ENCODE measurements around the gene WDR82. TPM values are rescaled to one million over a fixed set of nuclear protein-coding genes. Genes with fewer than 3 reads are reported as not detected.

Gene WDR82
- total and polyA plus RNA-seq, 2 donors (not counting 1 experiment from before 2014, with no cell fraction given), result 71.2 to 77.7 TPM

GRCh38 chr3:52205727-52206372 is 72.6 kb downstream of the WDR82 start:
- DNase-seq (ENCODE audit: low read depth in 2 of 2), result peak in 1 of 2 donors; percentile 70
- Histone ChIP-seq H3K27me3 (ENCODE audit: control insufficient read depth, insufficient read depth, low read length) (no peaks in the 10 kb centered on the region), H2AFZ (ENCODE audit: low read length) (no peak overlapping the region), H4K20me1 (ENCODE audit: control insufficient read depth, extremely low read depth, insufficient read depth, low read length) (no peaks in the 10 kb centered on the region), H3K9me3 (ENCODE audit: control insufficient read depth, insufficient read depth, low read depth, low read length) (no peaks in the 10 kb centered on the region), H3K36me3 (ENCODE audit: control insufficient read depth, insufficient read depth, low read length) (peaks cover 34% of the 10 kb centered on the region), H3K4me3 (replicated peaks in 1 of 4; ENCODE audit: control extremely low read depth in 1 of 4, insufficient read depth in 1 of 4, low read depth in 3 of 4, low read length in 4 of 4) (no peak overlapping the region), H3K79me2 (ENCODE audit: control insufficient read depth, insufficient read depth, low read length) (no peaks in the 10 kb centered on the region), H3K9ac (ENCODE audit: insufficient read depth, low read length) (no peak overlapping the region), H3K4me1 (ENCODE audit: control insufficient read depth, extremely low read depth, insufficient read depth, low read length) (no peaks in the 10 kb centered on the region), H3K27ac (ENCODE audit: insufficient read depth, low read length) (no peak overlapping the region), H3K4me2 (ENCODE audit: extremely low read depth, insufficient read depth, low read length) (no peak overlapping the region)
- TF ChIP-seq EZH2 (IDR thresholded peaks at IDR 0.05; ENCODE audit: low read length, missing control alignments) (no peak), CTCF (conservative IDR thresholded peaks at IDR 0.05 in 1 of 2, IDR thresholded peaks at IDR 0.05 in 1 of 2; ENCODE audit: low read depth in 1 of 2, low read length in 2 of 2) (no peak)

Other genes starting within 250 kb of the WDR82 start
- 5.4 and 5.6 TPM in 2 replicates for gene DUSP7, start 222.1 kb downstream of the WDR82 start, total RNA-seq
- gene DUSP7, start 222.1 kb downstream of the WDR82 start, polyA plus RNA-seq, result 23.7 and 26.5 TPM in 2 replicates
- 3.1 and 17.7 TPM in 2 replicates for gene POC1A, start 124.2 kb downstream of the WDR82 start, total RNA-seq
- 3.8 and 13.1 TPM in 2 replicates for gene POC1A, start 124.2 kb downstream of the WDR82 start, polyA plus RNA-seq
- gene ALAS1, start 80.5 kb downstream of the WDR82 start, total RNA-seq, result 43.4 and 61.8 TPM in 2 replicates
- gene ALAS1, start 80.5 kb downstream of the WDR82 start, polyA plus RNA-seq, result 60.9 and 84.4 TPM in 2 replicates
- gene TLR9, start 53.0 kb downstream of the WDR82 start, total RNA-seq, result under 0.01 TPM in 1 of 2 replicates, not detected in the other
- gene TLR9, start 53.0 kb downstream of the WDR82 start, polyA plus RNA-seq, result not detected in 2 replicates
- gene TWF2, start 39.5 kb downstream of the WDR82 start, total RNA-seq, result 69.9 and 76.3 TPM in 2 replicates
- gene TWF2, start 39.5 kb downstream of the WDR82 start, polyA plus RNA-seq, result 67.2 and 69.8 TPM in 2 replicates
- 37.8 and 38.8 TPM in 2 replicates for gene PPM1M, start 32.9 kb downstream of the WDR82 start, total RNA-seq
- 19.7 and 21.2 TPM in 2 replicates for gene PPM1M, start 32.9 kb downstream of the WDR82 start, polyA plus RNA-seq
- gene GLYCTK, start 9.2 kb upstream of the WDR82 start, total RNA-seq, result 3.3 and 6.9 TPM in 2 replicates
- 4.5 and 6.5 TPM in 2 replicates for gene GLYCTK, start 9.2 kb upstream of the WDR82 start, polyA plus RNA-seq
- gene DNAH1, start 37.7 kb upstream of the WDR82 start, total RNA-seq, result 1.8 and 3.0 TPM in 2 replicates
- gene DNAH1, start 37.7 kb upstream of the WDR82 start, polyA plus RNA-seq, result 0.72 and 1.9 TPM in 2 replicates
- gene BAP1, start 131.4 kb upstream of the WDR82 start, total RNA-seq, result 70.7 and 75.5 TPM in 2 replicates
- gene BAP1, start 131.4 kb upstream of the WDR82 start, polyA plus RNA-seq, result 37.0 and 42.4 TPM in 2 replicates
- gene PHF7, start 132.0 kb upstream of the WDR82 start, total RNA-seq, result 3.1 and 5.0 TPM in 2 replicates
- gene PHF7, start 132.0 kb upstream of the WDR82 start, polyA plus RNA-seq, result 5.2 and 5.5 TPM in 2 replicates
- under 0.01 and 0.17 TPM in 2 replicates for gene SEMA3G, start 166.5 kb upstream of the WDR82 start, total RNA-seq
- gene SEMA3G, start 166.5 kb upstream of the WDR82 start, polyA plus RNA-seq, result 0.02 TPM in 1 of 2 replicates, not detected in the other
- gene TNNC1, start 175.4 kb upstream of the WDR82 start, total RNA-seq, result 0.33 and 0.51 TPM in 2 replicates
- gene TNNC1, start 175.4 kb upstream of the WDR82 start, polyA plus RNA-seq, result 0.69 and 0.89 TPM in 2 replicates
- 51.4 and 69.9 TPM in 2 replicates for gene NISCH, start 177.0 kb upstream of the WDR82 start, total RNA-seq
- 30.8 and 31.1 TPM in 2 replicates for gene NISCH, start 177.0 kb upstream of the WDR82 start, polyA plus RNA-seq
- gene STAB1, start 216.7 kb upstream of the WDR82 start, total RNA-seq, result under 0.01 TPM in 2 replicates
- gene STAB1, start 216.7 kb upstream of the WDR82 start, polyA plus RNA-seq, result 0.03 and 0.09 TPM in 2 replicates

All from fibroblast of lung (primary cell).